Effector memory CD4-positive, alpha-beta T cell (primary cell): ENCODE data around the gene CDC26.

Experiments
- DNase-seq, 3 donors: peaks; one replicate each; pipeline ENCODE4 v3.0.0-alpha.2; 2020
- H3K27ac ChIP-seq: 2 replicates; pipeline ENCODE4 v1.7.0; 2013; ENCODE audit warnings: mild to moderate bottlenecking, low read length, moderate library complexity; ENCODE audit not compliant: insufficient read depth, poor library complexity, severe bottlenecking
- H3K27me3 ChIP-seq: replicated peaks from 2 replicates; pipeline ENCODE4 v1.7.0; 2013; ENCODE audit warnings: mild to moderate bottlenecking, low read length; ENCODE audit not compliant: insufficient read depth, control insufficient read depth, poor library complexity, severe bottlenecking
- H3K36me3 ChIP-seq: 2 replicates; pipeline ENCODE4 v1.7.0; 2013; ENCODE audit warnings: mild to moderate bottlenecking, low read length, moderate library complexity; ENCODE audit not compliant: control insufficient read depth, insufficient read depth
- H3K4me1 ChIP-seq: 2 replicates; pipeline ENCODE4 v1.7.0; 2013; ENCODE audit warnings: low read length, mild to moderate bottlenecking; ENCODE audit not compliant: control insufficient read depth, insufficient read depth, poor library complexity, severe bottlenecking
- H3K4me3 ChIP-seq: 2 replicates; pipeline ENCODE4 v1.7.0; 2013; ENCODE audit warnings: low read length, low read depth, mild to moderate bottlenecking; ENCODE audit not compliant: insufficient read depth, poor library complexity, severe bottlenecking
- H3K9me3 ChIP-seq: 2 replicates; pipeline ENCODE4 v1.7.0; 2013; ENCODE audit warnings: mild to moderate bottlenecking, low read length, moderate library complexity; ENCODE audit not compliant: control insufficient read depth

The CDC26 gene

GRCh38 chr9:113309204-113309813 is 33.9 kb upstream of the CDC26 start:
- no peak for DNase-seq

GRCh38 chr9:113307396-113307975 is 32.1 kb upstream of the CDC26 start:
- Histone ChIP-seq H3K4me1 (no peaks in the 10 kb centered on the region), H3K27me3 (no peaks in the 10 kb centered on the region), H3K4me3 (no peak overlapping the region), H3K36me3 (no peaks in the 10 kb centered on the region), H3K9me3 (no peaks in the 10 kb centered on the region), H3K27ac (no peak overlapping the region)
- no peak for DNase-seq

More at GRCh38 chr9:113309204-113309813, 33.9 kb upstream of the CDC26 start:
- no peaks in the 10 kb centered on the region for H3K27me3 ChIP-seq
- H3K36me3 ChIP-seq: no peaks in the 10 kb centered on the region
- no peak overlapping the region for H3K4me3 ChIP-seq
- no peak overlapping the region for H3K27ac ChIP-seq
- no peaks in the 10 kb centered on the region for H3K9me3 ChIP-seq
- no peaks in the 10 kb centered on the region for H3K4me1 ChIP-seq

GRCh38 chr9:113306566-113306965 is 31.2 kb upstream of the CDC26 start:
- no peaks in the 10 kb centered on the region for H3K9me3 ChIP-seq
- no peak for DNase-seq
- no peaks in the 10 kb centered on the region for H3K36me3 ChIP-seq
- H3K27me3 ChIP-seq: no peaks in the 10 kb centered on the region
- H3K4me1 ChIP-seq: no peaks in the 10 kb centered on the region
- no peak overlapping the region for H3K27ac ChIP-seq
- no peak overlapping the region for H3K4me3 ChIP-seq

- Histone ChIP-seq H3K4me3 (no peak within 1 kb of the TSS), H3K27ac (no peak within 1 kb of the TSS), H3K27me3 (no peaks in the 10 kb centered on the region), H3K9me3 (no peaks in the 10 kb centered on the region), H3K4me1 (no peaks in the 10 kb centered on the region), H3K36me3 (no peaks in the 10 kb centered on the region)
- DNase-seq: no peak
Measured at GRCh38 chr9:113302792-113303418, 27.5 kb upstream of the CDC26 start, which contains the start of gene RNF183. RNF183 (minus strand) TSS chr9:113303376; CDS start chr9:113298184, 5,192 bp downstream.

- Histone ChIP-seq H3K4me1 (no peaks in the 10 kb centered on the region), H3K27ac (no peak overlapping the region), H3K4me3 (no peak overlapping the region), H3K9me3 (no peaks in the 10 kb centered on the region), H3K27me3 (no peaks in the 10 kb centered on the region), H3K36me3 (no peaks in the 10 kb centered on the region)
- DNase-seq: no peak
Measured at GRCh38 chr9:113301548-113301947, 26.2 kb upstream of the CDC26 start.

GRCh38 chr9:113299800-113300292 is 24.5 kb upstream of the CDC26 start:
- Histone ChIP-seq H3K27me3 (no peaks in the 10 kb centered on the region), H3K4me1 (no peaks in the 10 kb centered on the region), H3K9me3 (no peaks in the 10 kb centered on the region), H3K4me3 (no peak overlapping the region), H3K27ac (no peak overlapping the region), H3K36me3 (no peaks in the 10 kb centered on the region)
- DNase-seq: no peak

GRCh38 chr9:113298924-113299770 is 23.8 kb upstream of the CDC26 start:
- Histone ChIP-seq H3K4me1 (no peaks in the 10 kb centered on the region), H3K27me3 (no peaks in the 10 kb centered on the region), H3K36me3 (no peaks in the 10 kb centered on the region), H3K4me3 (no peak overlapping the region), H3K27ac (no peak overlapping the region), H3K9me3 (no peaks in the 10 kb centered on the region)
- DNase-seq: no peak

GRCh38 chr9:113298311-113298710 is 22.9 kb upstream of the CDC26 start:
- H3K4me1 ChIP-seq: no peaks in the 10 kb centered on the region
- H3K4me3 ChIP-seq: no peak overlapping the region
- DNase-seq: no peak
- H3K27me3 ChIP-seq: no peaks in the 10 kb centered on the region
- H3K36me3 ChIP-seq: peaks cover under 1% of the 10 kb centered on the region
- H3K27ac ChIP-seq: no peak overlapping the region
- no peaks in the 10 kb centered on the region for H3K9me3 ChIP-seq

GRCh38 chr9:113296796-113297558 is 21.6 kb upstream of the CDC26 start:
- H3K36me3 ChIP-seq: peaks cover 12% of the 10 kb centered on the region
- DNase-seq: no peak
- H3K27ac ChIP-seq: no peak overlapping the region
- no peaks in the 10 kb centered on the region for H3K27me3 ChIP-seq
- H3K9me3 ChIP-seq: no peaks in the 10 kb centered on the region
- no peak overlapping the region for H3K4me3 ChIP-seq
- no peaks in the 10 kb centered on the region for H3K4me1 ChIP-seq
